ENCODE measurements around the gene TMEM218. TPM values are rescaled to one million over a fixed set of nuclear protein-coding genes. Genes with fewer than 3 reads are reported as not detected.
A peak's percentile ranks its signal among the peaks of the same experiment; 100 is the strongest.

TMEM218 gene
- 10 to 100 TPM; 10.9 to 12.8 TPM for total RNA-seq
- long read RNA-seq, partial matches to known transcripts = 0 of 5 reads
- long read RNA-seq, other reads (novel, unspliced or antisense) = 5 of 5 reads

- ATAC-seq (peak; percentile 99 to 100), DNase-seq (peak; percentile 100)
- intact Hi-C loops (cut with DNase I) = no loop called here
Observed at GRCh38 chr11:125111343-125112207, at the start of gene TMEM218. TSS of gene TMEM218 (minus strand) at chr11:125111626. CDS start at chr11:125102241, 9,385 bp downstream.

- ATAC-seq = no peak
- no peak for DNase-seq
- intact Hi-C loops (cut with DNase I) = no loop called here
Observed at GRCh38 chr11:125157953-125158680, 46.7 kb upstream of the TMEM218 start.

GRCh38 chr11:125157118-125157733 lies 45.8 kb upstream of the TMEM218 start:
- DNase-seq (no peak), ATAC-seq (no peak)
- intact Hi-C loops (cut with DNase I) = no loop called here

- intact Hi-C loops (cut with DNase I) = no loop called here
- DNase-seq (no peak), ATAC-seq (no peak)
Observed at GRCh38 chr11:125156346-125157117, 45.1 kb upstream of the TMEM218 start.

GRCh38 chr11:125155767-125156166 lies 44.3 kb upstream of the TMEM218 start:
- no peak for ATAC-seq
- intact Hi-C loops (cut with DNase I) = no loop called here
- no peak for DNase-seq

GRCh38 chr11:125155100-125155444 lies 43.6 kb upstream of the TMEM218 start:
- intact Hi-C loops (cut with DNase I) = no loop called here
- no peak for ATAC-seq
- no peak for DNase-seq

GRCh38 chr11:125154378-125155099 lies 43.1 kb upstream of the TMEM218 start:
- ATAC-seq (no peak), DNase-seq (no peak)
- intact Hi-C loops (cut with DNase I) = no loop called here

- intact Hi-C loops (cut with DNase I) = no loop called here
- ATAC-seq (no peak), DNase-seq (no peak)
Observed at GRCh38 chr11:125153837-125154236, 42.4 kb upstream of the TMEM218 start.

- DNase-seq (no peak), ATAC-seq (no peak)
- intact Hi-C loops (cut with DNase I) = no loop called here
Observed at GRCh38 chr11:125148743-125149142, 37.3 kb upstream of the TMEM218 start.

GRCh38 chr11:125148011-125148410 lies 36.6 kb upstream of the TMEM218 start:
- no peak for DNase-seq
- intact Hi-C loops (cut with DNase I) = no loop called here

GRCh38 chr11:125147280-125147679 lies 35.9 kb upstream of the TMEM218 start:
- intact Hi-C loops (cut with DNase I) = no loop called here

More at GRCh38 chr11:125148011-125148410, 36.6 kb upstream of the TMEM218 start:
- no peak for ATAC-seq

GRCh38 chr11:125146232-125146631 lies 34.8 kb upstream of the TMEM218 start:
- intact Hi-C loops (cut with DNase I) = no loop called here
- ATAC-seq = no peak
- no peak for DNase-seq

More at GRCh38 chr11:125147280-125147679, 35.9 kb upstream of the TMEM218 start:
- DNase-seq (no peak), ATAC-seq (no peak)

- intact Hi-C loops (cut with DNase I) = no loop called here
- peak; percentile 80 to 83 for ATAC-seq
- peak; percentile 43 for DNase-seq
Observed at GRCh38 chr11:125141686-125142535, 30.5 kb upstream of the TMEM218 start.

GRCh38 chr11:125141178-125141577 lies 29.8 kb upstream of the TMEM218 start:
- ATAC-seq (no peak), DNase-seq (no peak)
- intact Hi-C loops (cut with DNase I) = no loop called here

- ATAC-seq (no peak), DNase-seq (no peak)
- intact Hi-C loops (cut with DNase I) = no loop called here
Observed at GRCh38 chr11:125140233-125140632, 28.8 kb upstream of the TMEM218 start.

- intact Hi-C loops (cut with DNase I) = loop anchor here in 1 of 2 donors (5.0 kb wide), 1 partner anchor 167 kb away; no protein-coding TSS in a partner anchor
Observed at GRCh38 chr11:125139778-125140177, 28.4 kb upstream of the TMEM218 start.

GRCh38 chr11:125138966-125139365 lies 27.5 kb upstream of the TMEM218 start:
- intact Hi-C loops (cut with DNase I) = loop anchor here in 1 of 2 donors (5.0 kb wide), 1 partner anchor 167 kb away; no protein-coding TSS in a partner anchor
- no peak for DNase-seq
- no peak for ATAC-seq

More at GRCh38 chr11:125139778-125140177, 28.4 kb upstream of the TMEM218 start:
- ATAC-seq (no peak), DNase-seq (no peak)

Measured in left cardiac atrium (tissue), 4 donors.